HG03066 (cell line): Measurements from ENCODE around the gene FCN1.

Experiments
- ATAC-seq: cut with Tn5 transposase; IDR thresholded peaks from one replicate; pipeline ENCODE4 v1.9.1; 2021; ENCODE audit warnings: low read depth; ENCODE audit not compliant: unreplicated experiment

FCN1 gene

GRCh38 chr9:134880484-134881312, 37.0 kb downstream of the FCN1 start, which contains the start of gene FCN2:
Gene FCN2, plus strand, starts transcription at chr9:134880810. Its CDS starts 12 bp downstream, at chr9:134880822.
- no peak for ATAC-seq

GRCh38 chr9:134879664-134880483, 37.8 kb downstream of the FCN1 start:
- no peak for ATAC-seq

- ATAC-seq: no peak
Measured at GRCh38 chr9:134877541-134877940, 40.2 kb downstream of the FCN1 start.

- no peak for ATAC-seq
Measured at GRCh38 chr9:134875371-134875770, 42.3 kb downstream of the FCN1 start.

GRCh38 chr9:134872482-134873231, 45.1 kb downstream of the FCN1 start:
- no peak for ATAC-seq

- ATAC-seq: no peak
Measured at GRCh38 chr9:134871697-134872340, 45.9 kb downstream of the FCN1 start.

- no peak for ATAC-seq
Measured at GRCh38 chr9:134870746-134871662, 46.7 kb downstream of the FCN1 start.

GRCh38 chr9:134870301-134870694, 47.4 kb downstream of the FCN1 start:
- no peak for ATAC-seq

GRCh38 chr9:134869554-134870300, 48.0 kb downstream of the FCN1 start:
- no peak for ATAC-seq

- no peak for ATAC-seq
Measured at GRCh38 chr9:134868751-134869553, 48.8 kb downstream of the FCN1 start.

- ATAC-seq: no peak
Measured at GRCh38 chr9:134867917-134868750, 49.6 kb downstream of the FCN1 start.

- ATAC-seq: no peak
Measured at GRCh38 chr9:134864821-134865190, 52.9 kb downstream of the FCN1 start.

GRCh38 chr9:134863941-134864820, 53.5 kb downstream of the FCN1 start:
- ATAC-seq: no peak

GRCh38 chr9:134863306-134863902, 54.3 kb downstream of the FCN1 start:
- no peak for ATAC-seq

- no peak for ATAC-seq
Measured at GRCh38 chr9:134861595-134862334, 55.9 kb downstream of the FCN1 start.
